Middle frontal gyrus (tissue), 1 donor: ENCODE results near the gene NDRG2.

ENCODE experiments used
- DNase-seq: peaks from one replicate; pipeline ENCODE4 v3.0.0-alpha.2; 2015; ENCODE audit warnings: low spot score; ENCODE audit errors: extremely low spot score

The NDRG2 gene

DNA sequence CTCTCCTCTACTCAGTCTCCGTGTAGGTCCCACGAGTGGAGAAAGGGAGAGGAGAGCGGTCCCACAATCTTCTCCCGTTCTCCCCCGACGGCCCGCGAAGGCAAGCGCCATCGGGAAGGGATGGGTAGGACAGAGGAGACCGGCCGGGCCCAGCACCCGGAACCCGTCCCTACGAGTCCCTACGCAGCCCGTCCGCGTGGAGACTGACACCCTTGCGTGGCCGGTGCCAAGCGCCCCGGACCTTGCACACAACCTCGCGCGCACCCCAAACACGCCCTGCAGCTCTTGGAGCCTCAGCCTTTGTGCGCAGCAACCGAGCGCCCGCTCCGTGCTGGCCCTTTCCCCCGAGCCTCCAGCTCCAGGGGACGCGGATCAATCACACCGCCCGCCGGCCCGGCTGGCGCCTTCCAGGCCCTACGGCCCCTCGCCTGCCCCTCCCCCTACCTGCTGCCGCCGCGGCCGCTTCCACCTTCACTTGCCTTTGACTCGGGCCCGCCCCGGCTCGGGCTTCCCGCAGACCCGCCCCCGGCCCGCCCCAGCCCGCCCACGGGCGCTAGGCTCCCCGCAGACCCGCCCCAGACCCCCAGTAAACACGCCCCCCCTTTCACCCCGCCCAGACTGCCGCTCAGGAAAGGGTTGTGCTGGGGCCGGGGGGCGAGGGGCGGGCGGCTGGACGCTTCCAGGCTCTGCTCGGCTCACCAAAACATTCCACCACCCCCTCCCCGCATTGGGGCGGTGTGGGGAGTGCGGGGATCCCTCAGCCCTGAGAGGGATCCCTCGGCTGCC lies at the start of gene NDRG2:
TSS of gene NDRG2 (minus strand) at position 477 of the 786 bp plus-strand sequence. CDS start 1,746 bp downstream, outside the sequence.
- no peak for DNase-seq

DNA sequence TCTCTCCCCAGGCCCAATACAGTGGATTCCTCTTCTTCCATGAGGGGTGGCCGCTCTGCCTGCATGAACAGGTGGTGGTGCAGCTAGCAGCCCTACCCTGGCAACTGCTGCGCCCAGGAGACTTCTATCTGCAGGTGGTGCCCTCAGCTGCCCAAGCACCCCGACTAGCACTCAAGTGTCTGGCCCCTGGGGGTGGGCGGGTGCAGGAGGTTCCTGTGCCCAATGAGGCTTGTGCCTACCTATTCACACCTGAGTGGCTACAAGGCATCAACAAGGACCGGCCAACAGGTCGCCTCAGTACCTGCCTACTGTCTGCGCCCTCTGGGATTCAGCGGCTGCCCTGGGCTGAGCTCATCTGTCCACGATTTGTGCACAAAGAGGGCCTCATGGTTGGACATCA lies 49.1 kb upstream of the NDRG2 start:
- DNase-seq: no peak

DNA sequence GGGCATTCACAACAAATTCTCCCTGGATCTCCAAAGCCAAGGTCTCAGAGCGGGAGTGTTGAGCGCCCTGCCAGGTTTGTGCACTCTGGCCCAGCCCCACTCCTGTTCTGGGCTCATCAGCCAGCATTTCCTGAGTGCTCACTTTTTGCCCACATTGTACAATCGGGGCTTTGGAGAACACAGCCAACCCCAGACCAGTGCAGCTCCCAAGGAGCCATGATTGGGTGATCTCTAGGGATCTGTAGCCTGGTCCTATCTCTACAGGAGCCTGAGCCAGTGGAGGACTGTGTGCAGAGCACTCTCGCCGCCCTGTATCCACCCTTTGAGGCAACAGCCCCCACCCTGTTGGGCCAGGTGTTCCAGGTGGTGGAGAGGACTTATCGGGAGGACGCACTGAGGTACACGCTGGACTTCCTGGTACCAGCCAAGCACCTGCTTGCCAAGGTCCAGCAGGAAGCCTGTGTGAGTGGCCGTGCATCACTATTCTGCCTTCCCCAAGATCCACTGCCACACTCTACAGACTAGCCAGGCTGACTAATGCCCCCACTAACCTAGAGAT lies 48.0 kb upstream of the NDRG2 start:
- DNase-seq: no peak

DNA sequence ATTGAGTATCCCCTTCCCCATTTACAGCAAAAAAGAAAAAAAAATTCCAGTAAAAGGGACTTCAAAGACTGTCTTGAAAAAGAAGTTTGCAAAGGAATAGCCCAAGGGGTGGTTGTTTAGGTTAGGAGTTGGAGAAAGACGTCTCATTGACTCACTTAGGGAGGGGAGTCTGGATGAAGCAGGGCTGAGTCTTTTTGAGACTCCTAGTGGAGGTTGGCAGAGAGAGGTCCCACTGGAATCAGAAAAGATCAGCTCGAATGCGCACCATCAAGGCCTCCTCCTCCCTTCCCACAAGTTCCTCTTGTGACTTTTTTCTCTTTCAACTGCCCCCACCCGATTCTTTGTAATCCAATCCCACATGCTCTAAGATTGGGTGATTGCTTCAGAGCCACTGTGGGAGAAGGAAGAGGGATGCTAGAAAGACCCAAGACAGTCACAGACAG lies 47.2 kb upstream of the NDRG2 start:
- no peak for DNase-seq

DNA sequence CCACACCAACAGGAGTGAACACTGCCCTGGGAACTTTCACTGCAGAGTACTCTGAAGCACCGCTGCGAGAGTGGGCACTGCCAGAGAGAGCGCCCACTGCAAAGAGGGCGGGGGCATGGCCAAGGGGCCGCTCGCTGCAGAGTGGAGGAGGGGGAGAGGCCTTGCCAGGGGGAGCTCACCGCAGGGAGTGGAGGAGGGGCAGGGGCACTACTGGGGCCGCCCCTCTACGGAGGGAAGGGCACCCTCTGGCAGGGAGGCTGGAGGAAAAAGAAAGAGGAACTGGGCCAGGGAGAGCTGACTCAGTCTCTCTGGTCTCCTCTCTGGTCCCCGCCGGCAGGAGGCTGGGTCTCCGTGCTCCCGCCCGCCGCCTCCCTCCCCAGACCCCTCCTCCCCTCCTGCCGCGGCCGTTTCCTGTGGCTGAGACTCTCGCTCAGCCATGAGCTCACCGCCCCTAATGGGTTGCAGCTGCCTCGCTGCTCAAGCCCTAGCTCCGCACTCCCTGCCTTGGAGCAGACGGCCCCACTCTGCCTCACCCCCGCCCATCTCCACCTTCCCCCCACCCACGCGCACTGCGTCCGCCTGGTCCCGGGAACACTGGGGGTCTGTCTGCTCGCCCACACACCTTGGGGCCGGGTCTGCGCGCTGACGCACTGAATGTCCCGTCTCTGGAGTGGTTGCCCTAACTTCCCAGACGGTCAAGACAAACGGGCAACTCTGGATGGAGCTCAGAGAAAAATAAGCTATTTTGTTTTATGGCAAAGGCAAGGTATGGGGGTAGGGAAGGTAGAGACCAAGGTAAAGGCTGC lies 46.6 kb upstream of the NDRG2 start:
- peak; percentile 23 for DNase-seq

DNA sequence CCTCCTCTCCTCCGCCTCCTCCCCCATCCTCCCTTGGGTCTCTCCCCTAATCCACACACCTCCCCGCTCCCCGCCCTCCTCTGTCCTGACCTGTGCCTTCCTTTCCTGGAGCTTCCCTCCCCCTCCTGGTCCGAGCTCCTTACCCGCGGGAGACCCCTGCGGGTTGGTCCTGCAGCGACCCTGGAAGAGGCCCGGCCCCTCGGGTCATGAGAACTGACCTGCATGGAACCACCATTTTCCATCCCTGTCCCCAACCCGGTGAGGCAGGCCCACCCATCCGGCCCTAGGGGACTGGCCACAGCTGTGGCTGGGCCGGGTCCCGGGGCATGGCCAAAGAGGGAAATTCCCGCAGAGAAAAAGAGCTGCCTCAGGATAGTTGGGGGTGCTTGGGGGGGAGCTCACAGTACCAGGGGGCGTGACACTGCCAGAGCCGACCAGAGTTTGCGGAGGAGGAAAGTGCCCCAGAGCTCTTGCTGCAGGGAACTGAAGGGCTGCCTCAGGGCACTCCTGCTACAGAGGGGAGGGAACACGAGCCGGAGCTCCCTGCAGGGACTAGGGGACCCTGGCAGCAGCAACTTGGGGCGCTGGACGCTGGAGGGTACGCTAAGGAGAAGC lies 45.9 kb upstream of the NDRG2 start:
- no peak for DNase-seq

DNA sequence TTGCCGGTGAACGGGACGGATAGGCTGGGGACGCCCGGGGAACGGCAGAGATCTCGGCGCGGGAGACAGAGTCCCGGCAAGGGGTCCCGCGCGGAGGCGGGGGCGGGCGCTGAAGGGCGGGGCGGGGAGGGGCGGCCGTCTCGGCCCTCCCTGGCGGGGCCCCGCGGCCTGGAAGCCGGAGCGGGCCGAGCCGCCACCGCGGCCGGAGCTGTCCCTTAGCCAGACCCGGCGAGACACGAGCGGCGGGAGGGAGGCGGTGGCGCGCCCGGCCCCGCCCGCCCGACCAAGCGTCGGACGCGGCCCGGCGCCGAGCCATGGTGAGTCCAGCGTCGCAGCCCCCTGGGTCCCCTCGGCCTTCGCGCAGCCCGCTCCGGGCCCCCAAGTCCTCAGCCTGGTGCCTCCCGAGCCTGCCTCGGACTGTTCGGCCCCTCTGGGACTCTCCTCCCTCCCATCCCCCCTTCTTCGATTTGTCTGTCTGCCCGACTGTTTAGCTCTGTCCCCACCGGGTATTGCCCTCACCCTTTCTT lies 45.3 kb upstream of the NDRG2 start, which contains the start of gene ARHGEF40:
TSS of gene ARHGEF40 (plus strand) at position 222 of the 527 bp plus-strand sequence. CDS start at position 315, 93 bp downstream.
- no peak for DNase-seq

DNA sequence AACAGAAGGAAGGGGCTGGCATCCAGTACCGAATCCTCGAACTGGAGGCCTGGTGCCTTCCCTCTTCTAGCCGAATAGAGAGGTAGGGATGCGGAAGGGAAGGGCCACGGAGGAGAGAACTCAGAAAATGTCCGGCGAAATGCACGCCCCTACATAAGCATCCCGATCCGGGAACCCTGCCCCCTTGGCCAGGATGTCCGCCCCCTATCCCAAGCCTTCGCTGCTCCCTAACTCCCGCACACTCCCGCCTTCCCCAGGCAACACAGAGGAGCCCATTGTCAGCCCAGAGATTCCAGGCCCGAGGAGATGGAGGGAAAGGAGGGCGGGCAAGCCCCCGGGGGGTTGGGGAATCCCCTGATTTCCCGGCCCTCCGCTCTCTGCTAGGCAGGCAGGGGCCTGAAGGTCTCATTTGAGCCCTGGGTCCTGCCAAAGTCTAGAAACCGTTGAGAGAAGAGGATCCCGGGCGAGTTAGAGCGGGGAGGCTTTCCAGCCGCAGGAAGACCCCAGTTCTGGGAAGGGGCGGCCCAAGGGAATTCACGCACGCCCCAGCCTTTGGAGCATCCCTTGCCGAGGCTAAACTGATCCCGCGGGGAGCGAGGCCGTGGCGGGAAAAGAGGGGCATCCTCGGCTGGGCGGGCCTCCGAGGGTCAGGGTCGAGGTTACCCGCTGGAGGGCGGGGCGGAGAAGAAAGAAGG lies 44.7 kb upstream of the NDRG2 start:
- DNase-seq: no peak

DNA sequence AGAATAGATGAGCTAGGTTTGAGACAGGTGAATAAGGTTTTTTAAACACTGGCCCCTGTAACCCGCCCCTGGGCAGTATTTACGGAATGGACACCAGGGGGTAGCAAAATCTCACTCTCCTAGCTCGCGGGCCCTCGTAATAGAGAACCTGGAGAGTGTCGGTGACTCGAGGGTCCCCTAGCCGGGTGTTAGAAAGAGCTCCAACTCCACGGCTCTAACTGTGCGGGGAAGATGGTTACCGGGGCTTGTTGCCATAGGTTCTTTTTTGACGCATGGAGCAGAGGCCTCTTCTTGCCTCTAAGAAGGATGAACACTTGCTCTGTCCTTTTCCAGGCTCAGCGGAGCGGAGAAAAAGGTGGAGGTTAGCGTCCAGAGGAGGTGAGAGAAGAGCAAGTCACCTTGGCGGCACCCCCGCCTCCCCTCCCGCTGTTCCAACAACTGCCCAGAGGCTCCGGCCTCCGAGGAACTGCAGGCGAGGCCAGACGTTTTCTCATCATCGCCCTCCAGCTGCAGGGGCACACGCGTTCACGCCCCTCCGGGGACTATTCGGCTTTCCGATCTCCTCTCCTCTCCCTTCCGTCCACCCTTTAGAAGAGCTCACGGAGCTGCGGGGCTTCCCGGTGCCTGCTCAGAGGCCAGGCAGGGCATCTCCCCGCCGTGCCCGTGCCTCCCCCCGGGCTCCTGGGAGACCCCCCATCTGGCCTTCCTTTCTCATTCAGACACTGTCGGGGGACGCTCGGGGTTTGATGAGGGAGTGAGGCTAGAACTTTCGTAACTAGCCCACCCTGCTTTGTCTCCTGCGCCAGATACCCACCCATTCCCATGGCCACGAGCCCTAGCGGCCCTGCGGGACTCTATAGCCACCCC lies 43.9 kb upstream of the NDRG2 start:
- no peak for DNase-seq

DNA sequence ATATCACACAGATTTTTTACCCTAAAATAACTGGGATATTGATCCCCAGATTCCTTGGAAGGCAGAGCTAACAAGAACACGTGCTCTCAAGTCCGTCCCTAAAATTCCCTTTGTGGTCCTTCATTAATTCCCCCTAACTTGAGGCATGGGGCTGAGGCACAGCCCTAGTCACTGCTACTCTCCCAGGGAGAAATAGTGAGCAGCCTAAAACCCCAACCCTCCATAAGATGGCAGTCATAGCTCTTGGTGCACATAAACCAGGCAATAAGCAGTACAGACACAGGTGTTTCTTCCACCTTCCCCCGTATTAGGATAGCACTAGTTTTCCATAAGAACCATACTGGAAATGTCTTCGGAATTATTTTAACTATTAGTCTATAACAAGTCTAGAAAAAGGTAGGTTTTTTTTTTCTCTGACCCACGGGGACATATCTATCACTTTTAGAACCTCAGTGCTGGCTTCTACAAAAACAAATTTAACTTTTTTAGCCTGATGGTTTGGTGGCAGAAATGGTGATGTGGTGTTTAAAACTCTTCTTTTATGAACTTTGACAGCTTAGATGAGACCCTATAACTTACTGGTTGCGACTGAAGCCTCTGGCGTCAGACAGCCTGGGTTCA lies 42.1 kb upstream of the NDRG2 start:
- no peak for DNase-seq

DNA sequence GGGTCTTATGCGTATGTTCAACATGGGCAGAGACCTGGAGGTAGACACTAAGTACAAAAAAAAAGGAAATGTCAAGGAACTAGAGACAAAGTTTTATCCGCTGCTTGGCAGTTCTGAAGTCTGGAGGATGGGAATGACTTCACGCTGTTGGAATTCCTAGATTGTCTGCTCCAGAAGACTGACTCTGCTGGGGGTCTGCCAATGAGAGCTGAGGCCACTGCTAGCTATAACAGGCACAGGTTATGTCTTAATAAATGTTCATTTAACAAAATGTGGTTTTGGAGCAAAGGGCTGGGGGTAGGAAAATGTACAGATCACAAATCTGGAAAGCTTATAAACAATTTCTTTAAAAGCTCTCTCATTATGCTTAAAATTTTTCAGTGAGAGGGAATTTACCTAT lies 38.6 kb upstream of the NDRG2 start:
- no peak for DNase-seq

DNA sequence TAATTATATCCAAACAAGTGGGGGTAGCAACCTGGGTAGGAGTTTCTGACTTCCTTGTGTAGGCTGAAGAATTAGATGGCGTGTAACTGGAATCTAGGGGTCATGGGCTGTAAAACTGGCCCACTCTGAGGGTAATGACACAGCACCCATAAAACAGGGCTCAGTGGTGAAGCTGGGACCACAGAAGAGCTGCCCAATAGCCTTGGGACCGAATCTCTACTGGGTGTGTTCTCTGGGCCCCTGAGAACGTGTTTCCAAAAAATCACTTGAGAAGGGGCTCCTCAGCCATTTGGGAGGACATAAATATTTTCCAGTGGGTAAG lies 36.4 kb upstream of the NDRG2 start:
- DNase-seq: no peak

DNA sequence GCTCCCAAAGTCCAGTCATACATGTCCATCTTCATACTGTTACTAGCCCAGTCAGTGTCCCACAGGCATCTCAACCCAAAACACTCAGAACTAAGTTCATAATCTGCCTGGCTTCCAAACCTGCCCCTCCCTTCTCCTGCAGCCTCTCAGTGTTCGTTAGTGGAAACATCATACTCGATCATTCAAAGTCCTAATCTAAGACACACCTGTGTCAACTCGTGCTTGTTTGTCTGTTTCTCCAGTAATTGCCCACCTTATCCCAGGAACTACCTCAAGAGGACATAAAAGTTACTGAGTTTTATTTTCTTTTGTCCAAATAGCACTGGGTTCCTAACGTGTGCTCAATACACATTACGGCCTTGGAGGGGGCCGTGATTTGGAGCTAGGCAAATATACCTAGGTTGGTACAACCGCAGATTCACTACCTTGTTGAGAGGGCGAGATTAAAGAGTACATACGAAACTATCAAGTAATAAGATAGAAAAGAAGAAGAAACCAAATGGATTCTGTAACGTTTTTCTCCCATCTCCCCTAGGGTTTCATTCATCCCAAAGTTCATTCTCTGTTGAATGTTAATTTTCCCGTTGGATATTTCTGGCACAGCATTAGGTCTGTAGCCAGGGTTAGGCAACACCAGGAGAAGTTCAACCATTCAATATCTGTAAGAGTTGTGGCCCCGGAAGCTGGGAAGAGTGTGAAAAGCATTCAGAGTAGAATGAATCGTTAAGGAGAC lies 35.9 kb upstream of the NDRG2 start:
- DNase-seq: no peak

DNA sequence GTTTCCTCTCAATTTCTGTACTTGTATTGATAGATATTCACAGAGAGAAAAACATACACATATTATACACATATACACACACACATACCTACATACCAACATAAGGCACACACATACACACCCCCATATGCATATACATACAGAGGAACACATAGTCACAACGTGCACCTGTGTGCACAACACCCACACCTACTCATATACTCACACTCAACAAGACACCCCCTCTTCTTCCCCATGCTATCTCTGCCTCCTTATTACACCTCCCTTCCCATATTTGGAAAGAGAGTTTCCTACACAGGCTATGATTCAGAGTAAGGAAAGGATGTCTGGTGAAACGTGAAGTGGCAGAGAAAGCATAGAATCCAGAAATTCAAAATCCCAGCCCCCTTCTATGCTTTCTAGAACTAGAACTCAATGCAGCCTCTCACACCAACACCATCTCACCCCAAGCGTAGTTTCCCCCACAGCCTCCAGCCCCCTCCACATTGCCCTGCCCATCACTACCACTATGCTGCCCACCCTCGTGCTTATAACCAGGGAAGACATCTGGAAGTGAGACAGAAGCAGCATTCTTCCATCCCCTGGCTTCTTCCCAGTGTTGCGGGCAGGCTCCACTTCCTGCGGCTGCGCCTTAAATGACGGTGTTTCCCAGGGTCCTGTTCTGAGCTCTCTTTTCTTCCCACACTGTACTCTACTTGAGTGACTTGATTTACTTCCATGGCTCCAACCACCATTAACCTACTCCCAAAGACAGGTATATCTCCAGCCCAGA lies 35.2 kb upstream of the NDRG2 start:
- no peak for DNase-seq

DNA sequence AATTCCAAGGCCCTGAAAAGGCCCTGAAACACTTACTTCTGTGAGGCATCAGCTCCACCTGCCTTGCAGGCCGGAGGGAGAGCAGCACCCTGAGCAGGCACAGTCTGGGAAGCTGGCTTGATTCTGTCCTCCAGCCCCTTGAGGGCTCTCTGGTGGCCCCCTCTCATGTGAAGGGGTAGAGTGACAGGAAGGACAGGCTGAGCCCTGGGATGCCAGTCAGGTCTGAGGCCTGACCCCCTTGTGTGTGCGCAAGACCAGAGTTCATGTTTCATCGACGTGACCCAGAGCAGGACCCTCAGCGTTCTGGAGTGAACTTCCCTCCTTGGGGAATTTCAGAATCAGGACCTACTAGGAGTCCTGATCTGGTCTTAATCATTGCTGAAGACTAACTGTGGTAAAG lies 34.0 kb upstream of the NDRG2 start:
- DNase-seq: no peak

DNA sequence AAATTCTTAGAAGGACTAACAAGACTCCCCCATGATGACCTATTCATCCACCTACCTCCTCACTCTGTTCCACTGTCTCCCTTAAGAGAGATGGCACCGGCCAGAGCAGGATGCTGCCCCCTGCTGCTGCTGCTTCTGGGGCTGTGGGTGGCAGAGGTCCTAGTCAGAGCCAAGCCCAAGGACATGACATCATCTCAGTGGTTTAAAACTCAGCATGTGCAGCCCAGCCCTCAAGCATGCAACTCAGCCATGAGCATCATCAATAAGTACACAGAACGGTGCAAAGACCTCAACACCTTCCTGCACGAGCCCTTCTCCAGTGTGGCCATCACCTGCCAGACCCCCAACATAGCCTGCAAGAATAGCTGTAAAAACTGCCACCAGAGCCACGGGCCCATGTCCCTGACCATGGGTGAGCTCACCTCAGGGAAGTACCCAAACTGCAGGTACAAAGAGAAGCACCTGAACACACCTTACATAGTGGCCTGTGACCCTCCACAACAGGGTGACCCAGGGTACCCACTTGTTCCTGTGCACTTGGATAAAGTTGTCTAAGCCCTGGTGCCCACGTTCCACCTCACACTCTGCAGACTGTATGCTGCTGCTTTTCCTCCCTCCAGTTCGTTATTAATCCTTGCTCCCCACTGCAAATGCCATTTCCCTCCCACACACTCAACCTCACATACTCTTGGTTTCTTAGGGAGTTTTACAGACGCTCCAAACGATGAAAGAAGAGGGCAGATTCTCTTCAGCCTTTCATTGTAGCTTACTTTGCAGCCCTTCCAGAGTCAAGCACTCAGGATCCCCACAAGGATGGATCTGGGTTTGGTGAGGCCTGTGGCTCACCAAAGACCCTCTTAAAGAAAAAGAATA lies 33.2 kb upstream of the NDRG2 start, which contains the start of gene RNASE8:
TSS of gene RNASE8 (plus strand) at position 20 of the 873 bp plus-strand sequence. CDS start at position 91, 71 bp downstream.
- no peak for DNase-seq
